SH-SY5Y (cell line): ENCODE data around the gene FUNDC2.

Source experiments
- GATA2 ChIP-seq: IDR thresholded peaks from 2 replicates; pipeline ENCODE4 v1.6.1; 2011; ENCODE audit warnings: mild to moderate bottlenecking, low read depth, low read length
- GATA3 ChIP-seq: IDR thresholded peaks from 2 replicates; pipeline ENCODE4 v1.6.1; 2011; ENCODE audit warnings: low read depth, mild to moderate bottlenecking, low read length, moderate library complexity

GRCh38 chrX:154991039-154991438 lies 35.6 kb upstream of the FUNDC2 start:
- no peak for TF ChIP-seq GATA2
- no peak for TF ChIP-seq GATA3
